Adrenal gland (tissue), 12 donors: ENCODE measurements around the gene CDCA7L. TPM values are rescaled to one million over a fixed set of nuclear protein-coding genes. Genes with fewer than 3 reads are reported as not detected.

Source experiments
- DNase-seq, 7 donors: peaks; one replicate each; pipeline ENCODE4 v3.0.0-alpha.2; 2019 to 2020
- H3K27ac ChIP-seq, 5 donors: fragments of 200-600 bp; sonication (generic) in 4 of 5; 1 replicate in 3 of 5; 2 replicates in 2 of 5; pipeline versions ENCODE4 v1.5.1 to v1.8.0; 2016 to 2020; ENCODE audit warnings: mild to moderate bottlenecking in 1 of 5
- H3K27me3 ChIP-seq: fragments of 200-600 bp; 2 replicates; pipeline ENCODE4 v1.8.0; 2021
- H3K36me3 ChIP-seq, 2 donors: fragments of 200-600 bp; replicated peaks in 1 of 2; 1 replicate in 1 of 2; 2 replicates in 1 of 2; pipeline versions ENCODE4 v1.5.1 to v1.8.0; 2018 to 2022
- H3K4me1 ChIP-seq, 2 donors: fragments of 200-600 bp; replicated peaks in 1 of 2; 1 replicate in 1 of 2; 2 replicates in 1 of 2; pipeline versions ENCODE4 v1.5.1 to v1.8.0; 2018 to 2021
- H3K4me3 ChIP-seq, 4 donors: fragments of 200-600 bp; sonication (generic) in 3 of 4; one replicate each; pipeline ENCODE4 v1.5.1; 2016 to 2018
- H3K9me3 ChIP-seq, 3 donors: fragments of 200-600 bp; sonication (generic) in 1 of 3; replicated peaks in 1 of 3; 1 replicate in 2 of 3; 2 replicates in 1 of 3; pipeline versions ENCODE4 v1.5.1 to v1.8.0; 2016 to 2021
- CTCF ChIP-seq, 6 experiments: fragments of 450-650 bp in 4 of 6; fragments of 200-600 bp in 2 of 6; sonication (generic) in 1 of 6; IDR thresholded peaks; 1 replicate in 5 of 6; 2 replicates in 1 of 6; pipeline versions ENCODE4 v1.5.1 to v1.8.0; 2016 to 2021; ENCODE audit warnings: antibody characterized with exemption in 6 of 6, mild to moderate bottlenecking in 2 of 6, moderate library complexity in 1 of 6
- POLR2A ChIP-seq, 2 donors: fragments of 450-650 bp; IDR thresholded peaks; one replicate each; pipeline ENCODE4 v1.6.1; 2017; ENCODE audit warnings: antibody characterized with exemption in 2 of 2, mild to moderate bottlenecking in 2 of 2, moderate library complexity in 1 of 2
- WGBS, 4 donors: extraction: QIAGEN DNeasy Blood & Tissue Kit in 2 of 4; methylation state at CpG; one replicate each; pipeline versions ENCODE4 v1.1.5 to v1.1.7; 2013 to 2017; 5-methylcytosine and 5-hydroxymethylcytosine counted together
- intact Hi-C, 2 donors: fragments of 100-400 bp; cut with DNase I; formaldehyde crosslinking; loops; one replicate each; pipeline versions ENCODE4 v1.14.1 to v1.15.0; 2022 to 2023
- polyA plus RNA-seq, 3 donors: library from polyadenylated mRNA; stranded (reverse); fragments of 200-250 nt in 2 of 3; fragments of 350-450 nt in 1 of 3; fragmentation: Illumina TruSeq in 1 of 3; extraction: RNeasy Lipid Tissue Mini Kit (QIAGEN cat#74804) in 1 of 3; gene quantifications; one replicate each; pipeline ENCODE4 v1.2.3, GENCODE V29; 2013 to 2014
- total RNA-seq, 9 donors: library from RNA; depleted of rRNA in 4 of 9; stranded (reverse); fragments of >200 nt in 4 of 9; fragments of 120-200 nt in 1 of 9; fragmentation: NEBNext Ultra II Directional in 1 of 9; extraction: Animal tissue kit (Norgen Biotek cat#: 25700) in 1 of 9; gene quantifications; one replicate each; pipeline versions ENCODE4 v1.1.0 to v1.2.4, GENCODE V29; 2013 to 2023
- donor health status: healthy with polysubstance abuse.
- donor health status: Bipolar disorder and iron deficiency.
- donor health status: DM: yes; HTN: yes; CAD: no.
- donor health status: DM: no; HTN: no; CAD: no.
- donor health status: DM: no; HTN: no; CAD: no.
- donor health status: DM: yes; HTN: yes; CAD: no.

Gene CDCA7L
- total and polyA plus RNA-seq, 12 donors = 0.88 to 12.4 (median 1.7) TPM

- Histone ChIP-seq H3K4me3 (no peak overlapping the region), H3K27me3 (no peaks in the 10 kb centered on the region), H3K36me3 (no peaks in the 10 kb centered on the region), H3K27ac (no peak overlapping the region), H3K4me1 (no peaks in the 10 kb centered on the region), H3K9me3 (no peaks in the 10 kb centered on the region)
- TF ChIP-seq POLR2A (IDR thresholded peaks at IDR 0.05) = no peak
- TF ChIP-seq CTCF (IDR thresholded peaks at IDR 0.05) = no peak
- intact Hi-C loops = no loop called here
- DNase-seq = no peak
- 44 to 75% (median 65%) methylated on average over 4 to 5 of the region's 5 CpGs for WGBS, 4 donors
These were observed 75.8 kb downstream of the CDCA7L start for GRCh38 chr7:21869785-21870402.

GRCh38 chr7:21868576-21868850, 77.2 kb downstream of the CDCA7L start:
- 65 to 78% (median 73%) methylated on average over 3 of the region's 3 CpGs for WGBS, 4 donors

GRCh38 chr7:21867816-21868575, 77.7 kb downstream of the CDCA7L start:
- Histone ChIP-seq H3K27me3 (no peaks in the 10 kb centered on the region), H3K4me3 (no peak overlapping the region), H3K4me1 (no peaks in the 10 kb centered on the region), H3K27ac (no peak overlapping the region), H3K9me3 (no peaks in the 10 kb centered on the region), H3K36me3 (no peaks in the 10 kb centered on the region)
- TF ChIP-seq POLR2A (IDR thresholded peaks at IDR 0.05) = no peak
- TF ChIP-seq CTCF (IDR thresholded peaks at IDR 0.05) = no peak
- 77 to 80% (median 78%) methylated on average over 8 of the region's 8 CpGs for WGBS, 4 donors
- no peak for DNase-seq
- intact Hi-C loops = no loop called here

More at GRCh38 chr7:21868576-21868850, 77.2 kb downstream of the CDCA7L start:
- TF ChIP-seq POLR2A (IDR thresholded peaks at IDR 0.05) (no peak), CTCF (IDR thresholded peaks at IDR 0.05) (no peak)
- Histone ChIP-seq H3K4me3 (no peak overlapping the region), H3K36me3 (no peaks in the 10 kb centered on the region), H3K9me3 (no peaks in the 10 kb centered on the region), H3K4me1 (no peaks in the 10 kb centered on the region), H3K27me3 (no peaks in the 10 kb centered on the region), H3K27ac (no peak overlapping the region)
- intact Hi-C loops = no loop called here
- DNase-seq = no peak

GRCh38 chr7:21867226-21867625, 78.5 kb downstream of the CDCA7L start:
- H3K27me3 ChIP-seq = no peaks in the 10 kb centered on the region
- intact Hi-C loops = no loop called here

More at GRCh38 chr7:21867226-21867625, 78.5 kb downstream of the CDCA7L start:
- no peak overlapping the region for H3K4me3 ChIP-seq
- H3K27ac ChIP-seq = no peak overlapping the region
- no peaks in the 10 kb centered on the region for H3K4me1 ChIP-seq
- no peak for DNase-seq
- no peak for TF ChIP-seq CTCF (IDR thresholded peaks at IDR 0.05)
- no peak for TF ChIP-seq POLR2A (IDR thresholded peaks at IDR 0.05)
- no peaks in the 10 kb centered on the region for H3K9me3 ChIP-seq
- no peaks in the 10 kb centered on the region for H3K36me3 ChIP-seq
